ENCODE measurements around the gene DNAJA2. TPM values are rescaled to one million over a fixed set of nuclear protein-coding genes. Genes with fewer than 3 reads are reported as not detected.

The DNAJA2 gene
- total RNA-seq, 2 experiments from 2014 or later, result 53.9 to 54.1 TPM

GRCh38 chr16:46911650-46912049 is 61.8 kb downstream of the DNAJA2 start:
- no peak for ATAC-seq
- H3K4me1 Mint-ChIP-seq (ENCODE audit: low read depth), result peaks cover 13% of the 10 kb centered on the region
- H3K27ac Mint-ChIP-seq, result no peak overlapping the region
- ChIA-PET CTCF (interaction anchor here (1.7 to 8.5 kb wide), 2 partner anchors 59 to 238 kb away, joined by 3 to 118 read pairs; no protein-coding TSS in a partner anchor), POLR2A (no interaction called here)
- no peak for DNase-seq
- H3K36me3 Mint-ChIP-seq (ENCODE audit: low read depth), result peaks cover 11% of the 10 kb centered on the region
- no peaks in the 10 kb centered on the region for H3K27me3 Mint-ChIP-seq (ENCODE audit: low read depth)
- no peak overlapping the region for H3K4me3 Mint-ChIP-seq
- no peaks in the 10 kb centered on the region for H3K9me3 Mint-ChIP-seq (ENCODE audit: insufficient read depth)

- ATAC-seq (no peak), DNase-seq (no peak)
- CTCF ChIA-PET, result interaction anchor here (1.0 to 8.5 kb wide), 2 partner anchors 51 to 58 kb away, joined by 5 to 118 read pairs; no protein-coding TSS in a partner anchor
- Mint-ChIP-seq H3K36me3 (ENCODE audit: low read depth) (peaks cover 11% of the 10 kb centered on the region), H3K27me3 (ENCODE audit: low read depth) (no peaks in the 10 kb centered on the region), H3K27ac (no peak overlapping the region), H3K4me1 (ENCODE audit: low read depth) (peaks cover 13% of the 10 kb centered on the region), H3K4me3 (no peak overlapping the region), H3K9me3 (ENCODE audit: insufficient read depth) (no peaks in the 10 kb centered on the region)
- POLR2A ChIA-PET, result no interaction called here
These were observed 62.4 kb downstream of the DNAJA2 start for GRCh38 chr16:46911038-46911437.

GRCh38 chr16:46908540-46909372 is 64.7 kb downstream of the DNAJA2 start:
- Mint-ChIP-seq H3K27me3 (ENCODE audit: low read depth) (no peaks in the 10 kb centered on the region), H3K27ac (no peak overlapping the region), H3K4me1 (ENCODE audit: low read depth) (peaks cover 13% of the 10 kb centered on the region), H3K4me3 (no peak overlapping the region), H3K36me3 (ENCODE audit: low read depth) (peaks cover 5% of the 10 kb centered on the region), H3K9me3 (ENCODE audit: insufficient read depth) (no peaks in the 10 kb centered on the region)
- peak; percentile 68 for DNase-seq
- ChIA-PET POLR2A (interaction anchor here (0.7 to 0.9 kb wide), 2 partner anchors 12 to 20 kb away, joined by 3 to 5 read pairs; no protein-coding TSS in a partner anchor), CTCF (interaction anchor here (0.6 to 8.5 kb wide), 30 partner anchors 8 to 322 kb away, joined by 3 to 118 read pairs (median 4); partner anchors contain the start of genes C16orf87 and GPT2)
- peak; percentile 49 for ATAC-seq

DNA sequence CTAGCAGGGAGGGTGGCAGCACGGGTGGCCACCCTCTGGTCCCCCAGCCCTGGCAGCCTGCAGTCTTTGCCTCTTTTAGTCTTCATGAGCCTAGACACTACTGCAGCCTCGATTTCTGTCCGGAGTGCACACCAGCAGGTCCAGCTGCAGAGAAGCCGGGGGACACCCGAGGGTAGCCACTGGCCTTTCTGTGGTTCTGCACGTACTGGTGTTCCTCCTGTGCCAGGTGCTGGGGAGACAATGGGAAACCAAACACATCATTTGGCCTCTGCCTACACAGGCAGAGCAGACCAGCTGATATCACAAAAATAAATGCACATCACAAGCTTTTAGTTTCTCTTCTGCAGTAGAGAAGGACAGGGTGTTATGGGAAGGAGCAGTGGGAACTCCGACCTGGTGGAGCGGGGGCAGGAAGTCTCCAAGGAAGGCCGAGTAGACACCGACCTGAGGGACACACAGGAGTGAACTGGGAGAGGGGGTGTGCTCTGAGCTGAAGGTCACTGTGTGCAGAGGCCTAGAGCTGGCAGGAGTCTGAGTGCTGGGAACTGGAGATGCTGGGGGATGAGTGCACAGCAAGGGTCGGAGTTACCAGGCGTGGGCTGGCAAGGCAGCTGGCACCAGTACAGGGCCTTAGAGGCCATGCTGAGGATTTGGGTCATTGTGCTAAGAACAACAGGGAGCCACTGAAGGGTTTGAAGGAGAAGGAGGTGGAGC is 66.3 kb downstream of the DNAJA2 start:
- ChIA-PET CTCF (interaction anchor here (0.6 to 8.5 kb wide), 6 partner anchors 16 to 233 kb away, joined by 4 to 118 read pairs (median 11); partner anchors contain the start of gene GPT2), POLR2A (no interaction called here)
- Mint-ChIP-seq H3K9me3 (ENCODE audit: insufficient read depth) (no peaks in the 10 kb centered on the region), H3K4me3 (no peak overlapping the region), H3K27me3 (ENCODE audit: low read depth) (no peaks in the 10 kb centered on the region), H3K4me1 (ENCODE audit: low read depth) (peaks cover 13% of the 10 kb centered on the region), H3K36me3 (ENCODE audit: low read depth) (peaks cover 5% of the 10 kb centered on the region), H3K27ac (peak overlapping the region; percentile 67)
- no peak for ATAC-seq
- DNase-seq, result no peak

DNA sequence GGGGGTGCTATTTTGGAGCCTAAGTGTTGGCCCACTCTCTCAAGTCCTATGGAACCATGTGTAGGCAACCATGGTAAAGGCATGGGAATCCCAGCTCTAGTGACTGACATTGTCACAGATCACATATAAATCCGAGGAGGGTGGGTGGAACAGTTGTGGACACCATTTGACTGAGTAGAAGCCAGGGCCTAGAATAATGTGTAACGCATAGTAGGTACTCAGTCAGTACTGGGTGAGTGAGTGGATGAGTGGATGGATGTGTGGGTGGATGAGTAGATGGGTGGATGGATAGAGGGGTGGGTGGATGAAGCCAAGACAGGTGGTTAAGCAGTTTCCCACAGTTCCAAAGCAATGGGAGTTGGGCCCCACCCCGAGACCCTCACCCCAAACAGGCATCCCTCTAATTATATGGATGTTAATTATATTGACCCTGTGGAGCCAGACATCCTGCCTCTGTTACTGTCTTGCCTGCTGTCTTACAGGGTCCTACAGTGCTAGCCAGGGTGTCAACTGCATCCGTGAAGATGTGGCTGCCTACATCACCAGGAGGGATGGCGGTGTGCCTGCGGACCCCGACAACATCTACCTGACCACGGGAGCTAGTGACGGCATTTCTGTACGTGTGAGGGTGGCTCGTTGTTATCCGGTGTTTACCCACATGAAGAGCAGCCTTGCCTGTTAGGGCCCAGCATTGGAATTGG is 67.0 kb downstream of the DNAJA2 start:
- CTCF ChIA-PET, result interaction anchor here (0.6 to 8.5 kb wide), 5 partner anchors 15 to 233 kb away, joined by 3 to 118 read pairs (median 4); no protein-coding TSS in a partner anchor
- DNase-seq, result no peak
- Mint-ChIP-seq H3K36me3 (ENCODE audit: low read depth) (peaks cover 4% of the 10 kb centered on the region), H3K4me1 (ENCODE audit: low read depth) (peaks cover 13% of the 10 kb centered on the region), H3K27ac (no peak overlapping the region), H3K27me3 (ENCODE audit: low read depth) (no peaks in the 10 kb centered on the region), H3K4me3 (no peak overlapping the region), H3K9me3 (ENCODE audit: insufficient read depth) (no peaks in the 10 kb centered on the region)
- POLR2A ChIA-PET, result no interaction called here
- ATAC-seq, result no peak

Other genes with a start within 250 kb of the DNAJA2 start
- gene MYLK3, start 225.3 kb downstream of the DNAJA2 start, total RNA-seq, result under 1 TPM in 1 of 2 experiments, not detected in 1; 0.23 TPM
- 1 to 10 TPM; 7.5 to 8.4 TPM for gene C16orf87, start 142.5 kb downstream of the DNAJA2 start, total RNA-seq
- 1 to 10 TPM; 5.4 to 7.3 TPM for gene GPT2, start 89.3 kb downstream of the DNAJA2 start, total RNA-seq
- 1 to 10 TPM; 3.4 to 4.1 TPM for gene NETO2, start 170.3 kb upstream of the DNAJA2 start, total RNA-seq

All from activated CD8-positive, alpha-beta T cell treated with anti-CD3 and anti-CD28 coated beads, Interleukin-2, amount 10 ng/mL, durations not matched to agents 7 days and 5 days (primary cell).